Stimulated activated CD4-positive, alpha-beta T cell treated with anti-CD3 and anti-CD28 coated beads, Interleukin-15, amount 100 ng/mL, for 1 hour (primary cell): ENCODE data around the gene SIGLEC9.
A peak's percentile ranks its signal among the peaks of the same experiment; 100 is the strongest.

Experiments used
- DNase-seq, 2 donors: peaks; one replicate each; pipeline ENCODE4 v3.0.0-alpha.2; 2020; ENCODE audit warnings: low read depth in 1 of 2, low spot score in 1 of 2

Gene SIGLEC9

DNA sequence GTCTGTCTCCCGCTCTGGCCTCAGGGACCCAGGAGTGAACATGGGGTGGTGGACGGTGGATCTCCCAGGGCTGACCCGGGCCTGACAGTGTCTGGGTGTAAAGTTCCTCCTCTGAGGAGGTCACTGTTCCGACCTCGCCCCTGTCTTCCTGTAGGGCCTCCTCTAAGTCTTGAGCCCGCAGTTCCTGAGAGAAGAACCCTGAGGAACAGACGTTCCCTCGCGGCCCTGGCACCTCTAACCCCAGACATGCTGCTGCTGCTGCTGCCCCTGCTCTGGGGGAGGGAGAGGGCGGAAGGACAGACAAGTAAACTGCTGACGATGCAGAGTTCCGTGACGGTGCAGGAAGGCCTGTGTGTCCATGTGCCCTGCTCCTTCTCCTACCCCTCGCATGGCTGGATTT, at the start of gene SIGLEC9:
TSS of gene SIGLEC9 (plus strand) at position 178 of the 400 bp plus-strand sequence. CDS start at position 247, 69 bp downstream.
- DNase-seq: no peak

DNA sequence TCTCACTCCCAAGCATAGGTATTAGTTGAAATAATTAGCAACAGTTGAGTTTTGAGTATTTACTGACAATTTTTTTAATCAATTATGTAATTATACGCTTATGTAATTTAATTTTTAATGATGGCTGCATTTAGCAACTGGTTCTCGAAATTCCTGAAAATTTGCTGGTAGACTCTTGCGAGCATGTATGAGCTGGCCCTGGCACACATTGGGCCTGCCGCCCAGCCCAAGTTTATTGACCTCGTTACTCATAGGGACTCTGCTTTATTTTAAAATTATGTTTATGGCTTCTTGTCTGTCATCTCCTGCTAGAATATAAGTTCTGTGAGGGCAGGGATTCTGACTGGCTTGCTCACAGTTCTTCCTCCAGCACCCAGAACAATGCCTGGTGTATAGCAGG, 48.7 kb upstream of the SIGLEC9 start:
- DNase-seq: no peak

DNA sequence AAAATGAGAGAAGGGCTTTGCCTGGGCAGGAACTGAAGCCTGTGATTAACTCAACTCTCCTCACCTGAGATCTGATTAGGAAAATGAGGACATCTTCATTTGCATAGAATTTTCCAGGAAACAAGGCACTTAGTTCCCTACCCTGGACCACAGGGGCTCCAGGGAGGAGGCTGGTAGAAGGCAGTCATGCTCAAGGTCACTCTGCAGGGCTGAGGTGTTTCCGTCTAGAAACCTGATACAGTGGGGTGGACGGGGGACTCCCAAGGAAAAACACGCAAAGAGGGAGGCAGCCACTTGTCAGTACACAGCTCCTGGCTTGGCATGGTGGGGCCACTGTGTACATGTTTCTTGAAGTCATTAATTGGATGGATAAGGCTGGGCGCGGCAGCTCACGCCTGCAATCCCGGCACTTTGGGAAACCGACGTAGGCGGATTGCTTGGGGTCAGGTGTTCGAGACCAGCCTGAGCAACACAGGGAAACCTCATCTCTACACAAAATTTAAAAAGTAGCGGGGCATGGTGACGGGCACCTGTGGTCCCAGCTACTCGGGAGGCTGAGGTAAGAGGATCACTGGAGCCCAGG, 48.0 kb upstream of the SIGLEC9 start:
- DNase-seq: no peak

GRCh38 chr19:51078104-51078503, 46.6 kb upstream of the SIGLEC9 start:
- DNase-seq: no peak

DNA sequence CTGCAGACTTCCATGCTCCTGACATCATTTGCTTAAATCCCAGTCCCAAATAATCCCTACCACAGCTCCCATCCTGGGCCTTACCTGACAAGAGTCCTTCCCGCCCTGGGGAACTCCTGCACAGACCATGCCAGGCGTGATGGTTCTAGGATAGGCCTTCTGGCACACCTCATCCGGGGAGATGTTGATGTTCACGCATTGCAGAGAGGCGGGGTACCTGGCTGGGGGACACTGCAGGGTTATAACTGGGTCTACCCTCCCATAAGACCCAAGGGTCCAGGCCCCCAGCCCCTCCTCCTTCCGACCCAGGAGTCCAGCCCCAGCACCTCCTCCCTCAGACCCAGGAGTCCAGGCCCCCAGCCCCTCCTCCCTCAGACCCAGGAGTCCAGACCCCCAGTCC, 46.0 kb upstream of the SIGLEC9 start:
- DNase-seq: no peak

GRCh38 chr19:51079481-51080110, 45.1 kb upstream of the SIGLEC9 start:
- DNase-seq: no peak

GRCh38 chr19:51081476-51081875, 43.2 kb upstream of the SIGLEC9 start:
- no peak for DNase-seq

DNA sequence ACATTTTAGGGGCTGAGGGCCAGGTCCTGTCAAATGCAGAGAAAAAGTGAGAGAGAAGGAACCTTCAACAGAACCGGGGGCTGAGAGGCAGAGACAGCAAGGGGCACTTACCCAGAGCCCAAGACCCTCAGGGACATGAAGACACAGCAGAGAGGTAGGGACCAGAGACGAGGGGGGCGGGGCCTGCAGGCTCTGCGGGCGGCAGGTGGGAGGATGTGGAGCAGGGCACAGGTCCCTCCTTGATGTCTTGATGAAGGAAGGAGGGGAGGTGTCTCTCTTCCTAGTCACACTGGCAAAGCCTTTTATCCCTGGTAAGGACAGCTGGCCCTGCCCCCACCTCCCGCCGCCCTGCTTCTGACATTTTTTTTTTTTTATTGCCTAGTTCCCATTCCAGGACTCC, 42.1 kb upstream of the SIGLEC9 start, which contains the start of gene KLK14:
TSS of gene KLK14 (minus strand) at position 277 of the 400 bp plus-strand sequence. CDS start at position 4, 273 bp downstream.
- DNase-seq: no peak

GRCh38 chr19:51083181-51083580, 41.5 kb upstream of the SIGLEC9 start:
- DNase-seq: no peak

DNA sequence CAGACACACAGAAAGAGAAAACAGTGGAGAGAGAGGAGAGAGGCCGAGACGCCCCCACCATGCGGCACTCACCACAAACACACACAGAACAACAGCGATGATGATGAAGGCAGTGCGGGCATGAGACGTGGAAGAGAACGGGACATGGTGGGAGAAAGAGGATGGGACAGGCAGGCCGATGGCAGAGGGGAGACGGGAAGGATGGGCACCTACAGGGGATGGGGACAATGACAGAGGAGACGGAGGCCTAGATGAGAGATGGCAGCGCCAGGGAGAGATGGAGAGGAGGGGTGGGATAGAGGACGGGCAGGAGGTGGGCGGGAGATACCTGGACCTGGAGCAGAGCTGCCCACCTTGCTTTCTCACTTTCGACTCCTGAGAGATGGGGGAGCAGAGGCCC, 40.9 kb upstream of the SIGLEC9 start:
- DNase-seq: no peak

- DNase-seq: no peak
These were observed 40.2 kb upstream of the SIGLEC9 start for GRCh38 chr19:51084505-51084904.

DNA sequence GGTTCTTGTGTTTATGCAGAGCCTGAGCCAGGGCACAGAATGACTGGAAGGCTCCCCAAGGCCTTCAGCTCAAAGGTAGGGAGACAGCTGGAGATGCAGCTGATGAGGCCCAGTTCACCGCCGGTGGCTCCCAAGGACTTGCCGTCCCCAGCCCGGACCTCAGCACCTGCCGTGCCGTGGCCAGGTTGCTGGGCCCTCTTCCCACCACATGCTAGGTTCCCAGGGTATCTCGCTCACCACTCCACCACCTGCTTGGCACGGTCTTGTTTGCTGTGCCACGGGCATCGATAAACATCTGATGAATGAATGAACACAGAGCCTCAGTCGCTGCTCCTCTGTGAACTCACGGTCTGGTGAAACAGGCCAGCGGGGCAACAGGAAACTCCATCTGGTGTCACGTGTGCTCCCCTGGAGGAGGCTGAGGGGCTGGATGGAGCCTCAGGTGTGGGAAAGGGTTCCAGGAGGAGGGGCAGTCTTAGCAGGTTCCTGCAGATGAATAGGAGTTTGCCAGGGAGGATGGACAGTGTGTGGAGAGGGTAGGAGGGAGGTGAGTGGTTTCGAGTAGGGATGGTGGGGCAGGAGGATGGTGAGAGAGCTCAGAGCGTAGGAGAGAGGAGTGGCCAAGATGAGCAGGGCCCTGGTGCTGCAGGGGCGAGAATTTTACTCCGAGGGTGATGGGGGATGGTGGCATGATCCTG, 38.4 kb upstream of the SIGLEC9 start:
- DNase-seq: no peak

- no peak for DNase-seq
These were observed 34.9 kb upstream of the SIGLEC9 start for GRCh38 chr19:51089786-51090185.

DNA sequence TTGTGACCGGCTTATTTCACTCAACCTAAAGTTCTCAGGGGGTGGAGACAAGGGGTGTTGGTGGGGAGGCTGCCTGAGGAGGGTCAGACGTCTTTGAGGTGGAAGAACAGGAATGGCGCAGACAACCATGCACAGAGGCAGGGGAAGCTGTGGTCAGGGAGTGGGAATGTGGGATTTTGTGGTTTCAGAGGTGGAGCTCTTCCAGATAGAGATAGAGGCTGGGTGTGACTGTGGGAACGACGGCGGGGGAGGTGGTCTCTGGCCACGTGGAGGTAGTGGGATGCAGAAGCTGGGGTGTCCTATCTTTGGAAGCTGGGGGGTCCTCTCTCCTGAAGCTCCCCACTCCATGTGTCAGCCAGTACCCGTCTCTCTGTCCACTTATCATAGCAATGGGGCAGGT, 34.2 kb upstream of the SIGLEC9 start:
- DNase-seq: no peak

- DNase-seq: no peak
These were observed 33.6 kb upstream of the SIGLEC9 start for GRCh38 chr19:51091126-51091525.

DNA sequence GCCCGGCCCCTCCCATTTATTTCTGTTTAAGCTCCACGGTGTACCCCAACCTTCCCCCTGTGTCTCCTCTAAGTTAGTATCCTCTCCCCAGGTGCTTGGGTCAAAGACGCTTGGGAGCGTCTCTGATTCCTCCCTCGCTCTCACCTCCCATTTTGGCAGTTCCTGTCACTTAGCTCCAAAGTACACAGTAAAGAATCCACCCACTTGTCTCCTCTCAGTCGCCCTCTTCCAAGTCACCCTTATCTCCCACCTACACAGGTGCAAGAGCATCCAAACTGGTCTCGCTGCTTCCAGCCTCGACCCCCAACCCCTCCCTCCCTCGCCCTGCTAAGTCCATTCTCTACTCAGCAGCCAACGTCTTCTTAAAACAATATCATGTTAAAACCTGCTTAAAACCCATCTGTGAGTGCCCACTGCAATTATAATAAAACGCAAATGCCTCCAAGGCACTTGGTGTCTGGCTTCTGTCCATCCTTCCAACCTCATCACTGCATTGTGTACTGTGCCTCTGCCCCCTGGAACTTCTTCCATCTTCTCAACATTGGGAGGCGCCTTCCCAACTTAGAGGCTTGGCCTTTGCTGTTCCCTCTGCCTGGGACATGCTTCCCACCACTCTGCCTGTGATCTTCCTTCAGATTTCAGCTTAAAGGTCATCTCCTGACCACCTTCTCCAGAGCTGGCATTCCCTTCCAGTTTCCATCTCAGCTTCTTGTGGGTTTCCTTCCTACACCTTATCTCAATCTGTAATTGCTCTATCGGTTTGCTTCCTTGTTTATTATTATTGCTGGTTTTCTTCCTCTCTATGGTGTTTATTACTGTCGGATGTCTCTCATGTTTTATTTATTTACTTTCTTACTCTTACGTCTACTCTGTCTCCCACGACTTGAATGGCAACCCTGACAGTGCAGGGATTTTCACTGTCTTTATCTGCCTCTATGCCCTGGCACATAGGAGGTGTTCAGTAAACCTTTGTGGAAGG, 32.5 kb upstream of the SIGLEC9 start:
- DNase-seq: no peak

DNA sequence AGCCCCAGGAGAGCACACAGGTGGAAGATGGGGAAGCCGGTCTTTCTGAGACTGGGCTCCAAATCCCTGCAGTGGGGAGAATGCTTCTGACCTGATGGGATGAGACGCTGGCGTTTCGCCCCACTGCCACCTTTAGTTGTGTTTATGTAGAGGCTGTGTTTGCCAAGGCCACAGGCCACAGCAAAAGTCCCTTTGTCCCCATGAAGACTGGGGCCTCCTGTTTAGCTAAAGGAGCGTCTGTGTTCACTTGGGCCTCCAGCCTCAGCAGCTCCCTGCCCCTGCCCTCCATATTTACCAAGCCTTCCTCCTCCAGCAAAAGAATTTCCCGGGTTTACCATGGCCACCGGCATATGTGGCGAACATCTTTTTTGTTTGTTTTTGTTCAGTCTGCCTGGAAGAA, 31.6 kb upstream of the SIGLEC9 start:
- no peak for DNase-seq

- DNase-seq: no peak
These were observed 31.0 kb upstream of the SIGLEC9 start for GRCh38 chr19:51093510-51094345.

- DNase-seq: peak in 1 of 2 donors; percentile 18
These were observed 29.9 kb upstream of the SIGLEC9 start for GRCh38 chr19:51094696-51095279.
